Left lung (tissue), 10 donors: ENCODE measurements around the gene AFP. TPM values are rescaled to one million over a fixed set of nuclear protein-coding genes. Genes with fewer than 3 reads are reported as not detected.

ENCODE experiments used
- ATAC-seq: fragments of 200-7000 bp; cut with Tn5 transposase; one replicate; pipeline ENCODE4 v1.9.1; 2020; ENCODE audit warnings: moderate library complexity
- DNase-seq, 4 donors: peaks; one replicate each; pipeline ENCODE4 v3.0.0-alpha.2; 2013 to 2020
- H3K27ac ChIP-seq, 2 donors: fragments of 200-600 bp; sonication (generic) in 1 of 2; one replicate each; pipeline versions ENCODE4 v1.5.0 to v1.8.0; 2020 to 2021
- H3K27me3 ChIP-seq, 2 donors: fragments of 200-600 bp; sonication (generic) in 1 of 2; one replicate each; pipeline versions ENCODE4 v1.5.0 to v1.8.0; 2020 to 2021
- H3K36me3 ChIP-seq, 2 donors: fragments of 200-600 bp; sonication (generic) in 1 of 2; one replicate each; pipeline versions ENCODE4 v1.5.0 to v1.8.0; 2020 to 2021
- H3K4me1 ChIP-seq, 2 donors: fragments of 200-600 bp; one replicate each; pipeline ENCODE4 v1.8.0; 2021
- H3K4me3 ChIP-seq, 2 donors: fragments of 200-600 bp; sonication (generic) in 1 of 2; one replicate each; pipeline versions ENCODE4 v1.5.0 to v1.8.0; 2020 to 2021; ENCODE audit warnings: mild to moderate bottlenecking in 1 of 2
- H3K9me3 ChIP-seq, 2 donors: fragments of 200-600 bp; sonication (generic) in 1 of 2; one replicate each; pipeline versions ENCODE4 v1.5.0 to v1.8.0; 2020 to 2021
- CTCF ChIP-seq, 2 donors: fragments of 200-600 bp; sonication (generic) in 1 of 2; IDR thresholded peaks; one replicate each; pipeline versions ENCODE4 v1.5.0 to v1.8.0; 2021; ENCODE audit warnings: antibody characterized with exemption in 2 of 2
- intact Hi-C, 2 donors: fragments of 100-400 bp; cut with DNase I; formaldehyde crosslinking; loops; one replicate each; pipeline versions ENCODE4 v1.11.2 to v1.14.2; 2022
- polyA plus RNA-seq, 6 donors: library from polyadenylated mRNA; unstranded; fragments of 120-200 nt; gene quantifications; one replicate each; pipeline ENCODE4 v1.2.1, GENCODE V29; 2013; ENCODE audit not compliant: insufficient read length in 6 of 6
- total RNA-seq, 2 donors: library from RNA; stranded (reverse); fragmentation: NEBNext Ultra II Directional; extraction: Animal tissue kit (Norgen Biotek cat#: 25700); gene quantifications; one replicate each; pipeline ENCODE4 v1.2.1, GENCODE V29; 2021
- donor health status: DM: no; HTN: yes; CAD: no.
- donor health status: DM: no; HTN: no; CAD: no.

Gene AFP
- total and polyA plus RNA-seq, 8 donors = 0.73 to 25.5 (median 2.5) TPM; not detected in 1

- Histone ChIP-seq H3K9me3 (no peaks in the 10 kb centered on the region), H3K4me1 (no peaks in the 10 kb centered on the region), H3K4me3 (no peak overlapping the region), H3K27ac (no peak overlapping the region), H3K36me3 (no peaks in the 10 kb centered on the region), H3K27me3 (no peaks in the 10 kb centered on the region)
- DNase-seq (no peak), ATAC-seq (no peak)
- intact Hi-C loops = no loop called here
- no peak for TF ChIP-seq CTCF (IDR thresholded peaks at IDR 0.05)
Observed at GRCh38 chr4:73417973-73418372, 18.0 kb upstream of the AFP start.

GRCh38 chr4:73418677-73419076, 17.3 kb upstream of the AFP start:
- H3K36me3 ChIP-seq = no peaks in the 10 kb centered on the region
- H3K27me3 ChIP-seq = no peaks in the 10 kb centered on the region
- no peak for TF ChIP-seq CTCF (IDR thresholded peaks at IDR 0.05)
- intact Hi-C loops = no loop called here
- H3K4me1 ChIP-seq = no peaks in the 10 kb centered on the region
- DNase-seq = no peak
- no peak overlapping the region for H3K4me3 ChIP-seq
- ATAC-seq = no peak
- H3K27ac ChIP-seq = no peak overlapping the region
- H3K9me3 ChIP-seq = no peaks in the 10 kb centered on the region

GRCh38 chr4:73419106-73420038, 16.6 kb upstream of the AFP start:
- Histone ChIP-seq H3K27ac (no peak overlapping the region), H3K4me3 (no peak overlapping the region), H3K9me3 (no peaks in the 10 kb centered on the region), H3K27me3 (no peaks in the 10 kb centered on the region), H3K36me3 (no peaks in the 10 kb centered on the region), H3K4me1 (no peaks in the 10 kb centered on the region)
- no peak for ATAC-seq
- no peak for DNase-seq
- intact Hi-C loops = no loop called here
- no peak for TF ChIP-seq CTCF (IDR thresholded peaks at IDR 0.05)

GRCh38 chr4:73420615-73421014, 15.4 kb upstream of the AFP start:
- ATAC-seq (no peak), DNase-seq (no peak)
- intact Hi-C loops = no loop called here
- Histone ChIP-seq H3K27me3 (no peaks in the 10 kb centered on the region), H3K4me1 (no peaks in the 10 kb centered on the region), H3K9me3 (no peaks in the 10 kb centered on the region), H3K36me3 (no peaks in the 10 kb centered on the region), H3K4me3 (no peak overlapping the region), H3K27ac (no peak overlapping the region)
- TF ChIP-seq CTCF (IDR thresholded peaks at IDR 0.05) = no peak

GRCh38 chr4:73421708-73422457, 14.1 kb upstream of the AFP start:
- H3K36me3 ChIP-seq = no peaks in the 10 kb centered on the region
- TF ChIP-seq CTCF (IDR thresholded peaks at IDR 0.05) = no peak
- no peaks in the 10 kb centered on the region for H3K27me3 ChIP-seq
- H3K4me3 ChIP-seq = no peak overlapping the region
- DNase-seq (no peak), ATAC-seq (no peak)
- H3K27ac ChIP-seq = no peak overlapping the region
- no peaks in the 10 kb centered on the region for H3K9me3 ChIP-seq
- H3K4me1 ChIP-seq = no peaks in the 10 kb centered on the region
- intact Hi-C loops = no loop called here
